WTC11 (cell line): ENCODE results near the gene BICC1. TPM values are rescaled to one million over a fixed set of nuclear protein-coding genes. Genes with fewer than 3 reads are reported as not detected.

Experiments used
- ATAC-seq: fragments of 200-7000 bp; cut with Tn5 transposase; 2 replicates; pipeline ENCODE4 v1.10.0; 2021; ENCODE audit warnings: mild to moderate bottlenecking, moderate library complexity
- CTCF ChIA-PET: fragments of 300-600 bp; sonication (Branson Sonifier 250); formaldehyde crosslinking; loops from one replicate; lab custom pipeline; 2021; ENCODE audit warnings: antibody characterized with exemption; lab: Charles Lee
- POLR2A ChIA-PET: fragments of 350-600 bp; sonication (Branson Sonifier 250); formaldehyde crosslinking; loops from one replicate; lab custom pipeline; 2021; ENCODE audit warnings: antibody characterized with exemption; lab: Charles Lee
- DNase-seq: peaks from one replicate; pipeline ENCODE4 v3.0.0; 2021; ENCODE audit warnings: low spot score
- H3K27ac Mint-ChIP-seq: 2 replicates; pipeline ENCODE4 v1.8.0; 2021; ENCODE audit warnings: mixed read lengths
- H3K27me3 Mint-ChIP-seq: 2 replicates; pipeline ENCODE4 v1.8.0; 2021; ENCODE audit warnings: low read depth, mild to moderate bottlenecking, moderate library complexity, mixed read lengths
- H3K36me3 Mint-ChIP-seq: 2 replicates; pipeline ENCODE4 v1.8.0; 2021; ENCODE audit warnings: mixed read lengths
- H3K4me1 Mint-ChIP-seq: 2 replicates; pipeline ENCODE4 v1.8.0; 2022; ENCODE audit warnings: mixed read lengths
- H3K4me3 Mint-ChIP-seq: 2 replicates; pipeline ENCODE4 v1.8.0; 2021; ENCODE audit warnings: mild to moderate bottlenecking, moderate library complexity, mixed read lengths
- H3K9me3 Mint-ChIP-seq: 2 replicates; pipeline ENCODE4 v1.8.0; 2021; ENCODE audit warnings: mixed read lengths
- ELF4 ChIP-seq: sonication (generic); formaldehyde crosslinking; IDR thresholded peaks from 2 replicates; pipeline ENCODE4 v1.8.1; 2022; ENCODE audit warnings: low read depth, mild to moderate bottlenecking, moderate library complexity, missing genetic modification reagents
- FOXK1 ChIP-seq: sonication (generic); formaldehyde crosslinking; IDR thresholded peaks from 2 replicates; pipeline ENCODE4 v1.8.0; 2022; ENCODE audit warnings: mild to moderate bottlenecking, moderate library complexity, missing genetic modification reagents
- GRHL2 ChIP-seq: fragments of 250-450 bp; sonication (Bioruptor Pico); IDR thresholded peaks from 2 replicates; pipeline ENCODE4 v1.8.0; 2022; ENCODE audit warnings: mild to moderate bottlenecking, moderate library complexity; ENCODE audit not compliant: insufficient replicate concordance, severe bottlenecking
- IRF2 ChIP-seq: sonication (generic); formaldehyde crosslinking; IDR thresholded peaks from 2 replicates; pipeline ENCODE4 v1.8.0; 2022; ENCODE audit warnings: low read depth, missing genetic modification reagents, borderline replicate concordance
- SMAD4 ChIP-seq: sonication (generic); formaldehyde crosslinking; IDR thresholded peaks from 2 replicates; pipeline ENCODE4 v1.8.0; 2022; ENCODE audit warnings: mild to moderate bottlenecking, missing genetic modification reagents
- SOX15 ChIP-seq: fragments of 250-450 bp; sonication (Bioruptor Pico); IDR thresholded peaks from 2 replicates; pipeline ENCODE4 v1.9.0; 2021; ENCODE audit warnings: mild to moderate bottlenecking
- SP1 ChIP-seq: sonication (generic); formaldehyde crosslinking; conservative IDR thresholded peaks from 2 replicates; pipeline ENCODE4 v1.8.1; 2022; ENCODE audit warnings: missing genetic modification reagents
- TP53 ChIP-seq: sonication (generic); formaldehyde crosslinking; IDR thresholded peaks from 2 replicates; pipeline ENCODE4 v1.8.1; 2023; ENCODE audit warnings: mild to moderate bottlenecking, missing genetic modification reagents
- ZBTB21 ChIP-seq: sonication (generic); formaldehyde crosslinking; IDR thresholded peaks from 2 replicates; pipeline ENCODE4 v1.8.1; 2023; ENCODE audit warnings: mild to moderate bottlenecking, missing genetic modification reagents, borderline replicate concordance
- ZNF121 ChIP-seq: sonication (generic); formaldehyde crosslinking; IDR thresholded peaks from 2 replicates; pipeline ENCODE4 v1.8.0; 2023; ENCODE audit warnings: missing genetic modification reagents
- ZNF263 ChIP-seq: sonication (generic); formaldehyde crosslinking; IDR thresholded peaks from 2 replicates; pipeline ENCODE4 v1.8.1; 2022; ENCODE audit warnings: low read depth, mild to moderate bottlenecking, moderate library complexity, missing genetic modification reagents
- total RNA-seq: library from RNA; stranded (reverse); gene quantifications from 3 replicates; pipeline ENCODE4 v1.2.3, GENCODE V29; 2021
- TF ChIP-seq, protein P1 (sequence below): fragments of 250-450 bp; sonication (Bioruptor Pico); conservative IDR thresholded peaks from 2 replicates; pipeline ENCODE4 v1.9.0; 2021; ENCODE audit warnings: mild to moderate bottlenecking
- TF ChIP-seq, protein P2 (sequence below): sonication (generic); formaldehyde crosslinking; IDR thresholded peaks from 2 replicates; pipeline ENCODE4 v1.8.1; 2022; ENCODE audit warnings: low read depth, missing genetic modification reagents, borderline replicate concordance
- TF ChIP-seq, protein P3 (sequence below): sonication (generic); formaldehyde crosslinking; IDR thresholded peaks from 2 replicates; pipeline ENCODE4 v1.8.0; 2022; ENCODE audit warnings: mild to moderate bottlenecking, missing genetic modification reagents
- TF ChIP-seq, protein P4 (sequence below): sonication (generic); formaldehyde crosslinking; IDR thresholded peaks from 2 replicates; pipeline ENCODE4 v1.8.0; 2023; ENCODE audit warnings: missing genetic modification reagents
- TF ChIP-seq, protein P5 (sequence below): sonication (generic); formaldehyde crosslinking; IDR thresholded peaks from 2 replicates; pipeline ENCODE4 v1.8.1; 2023; ENCODE audit warnings: mild to moderate bottlenecking, missing genetic modification reagents, borderline replicate concordance

The BICC1 gene
- total RNA-seq, 1 experiment from 2014 or later = 0.61 TPM

DNA sequence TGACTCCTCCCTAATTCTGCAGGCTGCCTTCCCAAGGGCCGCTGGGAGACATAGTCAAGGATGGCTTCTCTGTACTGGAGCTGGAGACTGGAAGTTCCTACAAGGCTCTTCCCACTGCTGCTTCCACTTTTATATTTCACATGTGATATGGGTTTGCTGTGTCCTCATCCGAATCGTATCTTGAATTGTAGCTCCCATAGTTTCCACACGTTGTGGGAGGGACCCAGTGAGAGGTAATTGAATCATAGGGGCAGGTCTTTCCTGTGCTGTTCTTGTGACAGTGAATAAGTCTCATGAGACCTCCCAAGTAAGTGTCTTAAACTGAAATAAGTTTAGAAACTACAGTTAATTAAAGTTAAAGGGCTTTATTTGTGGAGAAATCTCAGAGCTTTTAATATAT lies 47.0 kb upstream of the BICC1 start:
- peaks cover 20% of the 10 kb centered on the region for H3K9me3 Mint-ChIP-seq
- no peak for TF ChIP-seq GRHL2 (CRISPR knock-in tag)
- TF ChIP-seq, protein P1, sequence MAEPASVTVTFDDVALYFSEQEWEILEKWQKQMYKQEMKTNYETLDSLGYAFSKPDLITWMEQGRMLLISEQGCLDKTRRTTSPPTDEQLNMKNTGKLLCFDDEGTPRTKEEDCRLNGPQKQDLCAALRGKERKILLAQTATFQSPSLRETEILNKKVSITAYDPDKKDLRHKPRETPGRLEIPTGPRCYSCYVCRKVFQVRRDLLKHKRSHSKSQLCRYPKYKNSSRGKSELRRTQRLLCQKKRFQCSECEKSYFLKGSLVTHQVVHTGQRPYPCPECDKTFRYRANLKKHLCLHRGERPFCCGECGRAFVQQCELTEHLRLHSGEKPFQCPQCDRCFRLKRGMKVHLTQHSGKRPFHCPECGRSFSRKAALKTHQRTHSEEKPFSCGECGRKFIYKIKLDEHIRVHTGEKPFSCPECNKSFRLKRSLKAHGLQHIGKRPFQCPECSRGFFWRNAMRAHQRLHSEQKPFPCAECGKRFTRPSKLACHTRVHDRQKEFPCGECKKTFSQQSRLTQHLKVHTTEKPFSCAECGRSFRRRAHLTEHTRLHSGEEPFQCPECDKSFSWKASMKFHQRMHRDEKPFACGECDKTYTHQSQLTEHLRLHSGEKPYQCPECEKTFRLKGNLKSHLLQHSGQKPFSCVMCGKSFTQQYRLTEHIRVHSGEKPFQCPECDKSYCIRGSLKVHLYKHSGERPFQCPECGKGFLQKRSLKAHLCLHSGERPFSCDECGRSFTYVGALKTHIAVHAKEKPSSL (CRISPR knock-in tag) = no peak
- no peak for TF ChIP-seq SMAD4
- H3K4me3 Mint-ChIP-seq = no peak overlapping the region
- ChIA-PET POLR2A (no interaction called here), CTCF (interaction anchor here (1.0 to 1.7 kb wide), 7 partner anchors 11 to 65 kb away, joined by 3 to 11 read pairs (median 8); no protein-coding TSS in a partner anchor)
- no peak for ATAC-seq
- no peaks in the 10 kb centered on the region; the same call in 1 of the 2 replicates for H3K27me3 Mint-ChIP-seq
- H3K27ac Mint-ChIP-seq = no peak overlapping the region
- peaks cover 6% of the 10 kb centered on the region; the same call in 1 of the 2 replicates for H3K4me1 Mint-ChIP-seq
- DNase-seq = no peak
- H3K36me3 Mint-ChIP-seq = peaks cover 11% of the 10 kb centered on the region

DNA sequence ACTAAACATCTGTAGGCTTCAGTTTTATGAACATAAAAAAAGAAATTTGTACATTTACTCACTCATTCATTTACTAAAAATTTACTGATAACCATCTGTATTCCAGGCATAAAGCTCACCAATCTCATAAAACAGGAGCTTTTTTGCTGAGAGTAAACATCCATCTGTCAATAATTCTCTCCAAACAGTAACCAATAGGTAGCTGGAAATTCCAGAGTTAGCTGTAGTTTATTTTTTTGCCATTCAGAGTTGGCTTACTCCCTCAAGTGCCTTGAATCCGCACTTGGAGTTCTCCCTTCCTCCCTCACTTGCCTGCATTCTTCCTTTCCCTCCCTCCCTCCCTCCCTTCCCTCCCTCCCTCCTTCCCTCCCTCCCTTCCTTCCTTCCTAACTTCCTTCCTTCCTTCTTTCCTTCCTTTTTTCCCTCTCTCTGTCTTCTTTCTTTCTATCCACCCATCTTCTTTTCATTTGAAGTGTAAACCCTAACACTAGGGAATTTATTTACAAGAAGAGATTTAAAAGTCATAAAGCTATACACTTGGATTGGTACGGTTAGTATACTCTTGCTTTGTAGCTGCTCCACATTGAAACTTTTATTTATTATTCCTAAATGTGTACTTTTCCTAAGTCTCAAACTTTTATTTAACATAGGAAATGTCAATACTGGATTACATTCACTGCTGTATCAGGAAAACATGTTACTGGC lies 44.6 kb upstream of the BICC1 start:
- Mint-ChIP-seq H3K4me1 (peaks cover 6% of the 10 kb centered on the region; the same call in 1 of the 2 replicates), H3K36me3 (peaks cover 4% of the 10 kb centered on the region; the same call in 1 of the 2 replicates), H3K9me3 (peaks cover 5% of the 10 kb centered on the region), H3K4me3 (no peak overlapping the region), H3K27me3 (no peaks in the 10 kb centered on the region; the same call in none of the 2 replicates), H3K27ac (no peak overlapping the region)
- ChIA-PET CTCF (no interaction called here), POLR2A (no interaction called here)
- DNase-seq (no peak), ATAC-seq (no peak)
- TF ChIP-seq, protein P2, sequence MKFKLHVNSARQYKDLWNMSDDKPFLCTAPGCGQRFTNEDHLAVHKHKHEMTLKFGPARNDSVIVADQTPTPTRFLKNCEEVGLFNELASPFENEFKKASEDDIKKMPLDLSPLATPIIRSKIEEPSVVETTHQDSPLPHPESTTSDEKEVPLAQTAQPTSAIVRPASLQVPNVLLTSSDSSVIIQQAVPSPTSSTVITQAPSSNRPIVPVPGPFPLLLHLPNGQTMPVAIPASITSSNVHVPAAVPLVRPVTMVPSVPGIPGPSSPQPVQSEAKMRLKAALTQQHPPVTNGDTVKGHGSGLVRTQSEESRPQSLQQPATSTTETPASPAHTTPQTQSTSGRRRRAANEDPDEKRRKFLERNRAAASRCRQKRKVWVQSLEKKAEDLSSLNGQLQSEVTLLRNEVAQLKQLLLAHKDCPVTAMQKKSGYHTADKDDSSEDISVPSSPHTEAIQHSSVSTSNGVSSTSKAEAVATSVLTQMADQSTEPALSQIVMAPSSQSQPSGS (CRISPR knock-in tag) = no peak
- no peak for TF ChIP-seq TP53 (CRISPR knock-in tag)
- TF ChIP-seq FOXK1 (CRISPR knock-in tag) = no peak
- no peak for TF ChIP-seq ZNF121 (CRISPR knock-in tag)
- no peak for TF ChIP-seq ELF4 (CRISPR knock-in tag)
- no peak for TF ChIP-seq ZBTB21 (CRISPR knock-in tag)
- TF ChIP-seq, protein P3, sequence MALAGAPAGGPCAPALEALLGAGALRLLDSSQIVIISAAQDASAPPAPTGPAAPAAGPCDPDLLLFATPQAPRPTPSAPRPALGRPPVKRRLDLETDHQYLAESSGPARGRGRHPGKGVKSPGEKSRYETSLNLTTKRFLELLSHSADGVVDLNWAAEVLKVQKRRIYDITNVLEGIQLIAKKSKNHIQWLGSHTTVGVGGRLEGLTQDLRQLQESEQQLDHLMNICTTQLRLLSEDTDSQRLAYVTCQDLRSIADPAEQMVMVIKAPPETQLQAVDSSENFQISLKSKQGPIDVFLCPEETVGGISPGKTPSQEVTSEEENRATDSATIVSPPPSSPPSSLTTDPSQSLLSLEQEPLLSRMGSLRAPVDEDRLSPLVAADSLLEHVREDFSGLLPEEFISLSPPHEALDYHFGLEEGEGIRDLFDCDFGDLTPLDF (CRISPR knock-in tag) = no peak
- TF ChIP-seq, protein P4, sequence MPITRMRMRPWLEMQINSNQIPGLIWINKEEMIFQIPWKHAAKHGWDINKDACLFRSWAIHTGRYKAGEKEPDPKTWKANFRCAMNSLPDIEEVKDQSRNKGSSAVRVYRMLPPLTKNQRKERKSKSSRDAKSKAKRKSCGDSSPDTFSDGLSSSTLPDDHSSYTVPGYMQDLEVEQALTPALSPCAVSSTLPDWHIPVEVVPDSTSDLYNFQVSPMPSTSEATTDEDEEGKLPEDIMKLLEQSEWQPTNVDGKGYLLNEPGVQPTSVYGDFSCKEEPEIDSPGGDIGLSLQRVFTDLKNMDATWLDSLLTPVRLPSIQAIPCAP = no peak
- no peak for TF ChIP-seq SOX15
- no peak for TF ChIP-seq ZNF263 (CRISPR knock-in tag)
- TF ChIP-seq, protein P5, sequence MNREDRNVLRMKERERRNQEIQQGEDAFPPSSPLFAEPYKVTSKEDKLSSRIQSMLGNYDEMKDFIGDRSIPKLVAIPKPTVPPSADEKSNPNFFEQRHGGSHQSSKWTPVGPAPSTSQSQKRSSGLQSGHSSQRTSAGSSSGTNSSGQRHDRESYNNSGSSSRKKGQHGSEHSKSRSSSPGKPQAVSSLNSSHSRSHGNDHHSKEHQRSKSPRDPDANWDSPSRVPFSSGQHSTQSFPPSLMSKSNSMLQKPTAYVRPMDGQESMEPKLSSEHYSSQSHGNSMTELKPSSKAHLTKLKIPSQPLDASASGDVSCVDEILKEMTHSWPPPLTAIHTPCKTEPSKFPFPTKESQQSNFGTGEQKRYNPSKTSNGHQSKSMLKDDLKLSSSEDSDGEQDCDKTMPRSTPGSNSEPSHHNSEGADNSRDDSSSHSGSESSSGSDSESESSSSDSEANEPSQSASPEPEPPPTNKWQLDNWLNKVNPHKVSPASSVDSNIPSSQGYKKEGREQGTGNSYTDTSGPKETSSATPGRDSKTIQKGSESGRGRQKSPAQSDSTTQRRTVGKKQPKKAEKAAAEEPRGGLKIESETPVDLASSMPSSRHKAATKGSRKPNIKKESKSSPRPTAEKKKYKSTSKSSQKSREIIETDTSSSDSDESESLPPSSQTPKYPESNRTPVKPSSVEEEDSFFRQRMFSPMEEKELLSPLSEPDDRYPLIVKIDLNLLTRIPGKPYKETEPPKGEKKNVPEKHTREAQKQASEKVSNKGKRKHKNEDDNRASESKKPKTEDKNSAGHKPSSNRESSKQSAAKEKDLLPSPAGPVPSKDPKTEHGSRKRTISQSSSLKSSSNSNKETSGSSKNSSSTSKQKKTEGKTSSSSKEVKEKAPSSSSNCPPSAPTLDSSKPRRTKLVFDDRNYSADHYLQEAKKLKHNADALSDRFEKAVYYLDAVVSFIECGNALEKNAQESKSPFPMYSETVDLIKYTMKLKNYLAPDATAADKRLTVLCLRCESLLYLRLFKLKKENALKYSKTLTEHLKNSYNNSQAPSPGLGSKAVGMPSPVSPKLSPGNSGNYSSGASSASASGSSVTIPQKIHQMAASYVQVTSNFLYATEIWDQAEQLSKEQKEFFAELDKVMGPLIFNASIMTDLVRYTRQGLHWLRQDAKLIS (CRISPR knock-in tag) = no peak
- no peak for TF ChIP-seq IRF2 (CRISPR knock-in tag)
- TF ChIP-seq SP1 (CRISPR knock-in tag) = no peak
